NCI-H2196 (cell line): Measurements from ENCODE around the gene ATP6V1G2.
A peak's percentile ranks its signal among the peaks of the same experiment; 100 is the strongest.

Source experiments
- DNase-seq: peaks from one replicate; lab custom pipeline; 2025; ENCODE audit not compliant: unreplicated experiment; lab: John Stamatoyannopoulos, UW

Gene ATP6V1G2

DNA sequence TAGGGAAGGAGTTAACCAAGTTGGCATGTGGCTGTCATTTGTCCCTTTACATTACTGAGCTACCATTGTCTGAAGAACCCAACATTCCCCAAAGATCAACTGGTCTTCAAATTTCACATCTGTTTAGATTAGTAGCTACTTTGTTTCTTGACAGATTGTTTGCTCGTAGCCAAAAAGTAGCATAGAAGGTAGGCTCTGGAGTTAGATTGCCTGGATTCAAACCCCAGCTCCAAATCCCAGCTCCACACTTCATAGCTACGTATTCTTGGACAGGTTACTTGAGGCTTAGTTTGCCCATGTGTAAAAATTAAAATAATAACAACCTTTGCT, 2.1 kb upstream of the ATP6V1G2 start:
- DNase-seq: no peak

DNA sequence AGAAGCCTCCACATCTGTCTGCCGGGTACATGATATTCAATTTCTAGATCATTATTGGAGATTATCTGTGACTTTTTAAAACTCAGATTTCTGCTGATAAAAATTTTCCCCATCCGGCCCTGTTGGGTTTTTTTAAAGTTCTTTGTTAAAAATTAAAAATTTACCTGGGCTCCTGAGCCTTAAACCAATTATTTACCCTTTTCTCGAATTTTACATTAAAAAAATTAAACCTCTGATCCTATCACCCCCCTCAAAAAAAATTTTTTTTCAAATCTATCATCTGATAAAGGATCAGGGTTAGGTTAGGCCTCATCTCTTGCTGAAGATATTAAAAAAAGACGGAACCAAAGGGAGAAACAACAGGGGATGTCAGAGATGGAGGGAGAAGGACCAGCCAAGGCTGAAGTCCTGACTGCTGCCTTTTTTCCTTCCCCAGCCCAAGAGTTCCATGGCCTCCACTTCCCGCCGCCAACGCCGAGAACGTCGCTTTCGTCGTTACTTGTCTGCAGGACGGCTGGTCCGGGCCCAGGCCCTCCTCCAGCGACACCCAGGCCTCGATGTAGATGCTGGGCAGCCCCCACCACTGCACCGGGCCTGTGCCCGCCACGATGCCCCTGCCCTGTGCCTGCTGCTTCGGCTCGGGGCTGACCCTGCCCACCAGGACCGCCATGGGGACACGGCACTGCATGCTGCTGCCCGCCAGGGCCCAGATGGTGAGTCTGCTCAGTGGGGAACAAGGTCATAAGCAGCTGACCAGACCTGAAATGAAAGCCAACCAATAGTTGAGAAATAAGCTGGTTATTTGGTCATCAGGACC, 1.5 kb upstream of the ATP6V1G2 start:
- DNase-seq: no peak

DNA sequence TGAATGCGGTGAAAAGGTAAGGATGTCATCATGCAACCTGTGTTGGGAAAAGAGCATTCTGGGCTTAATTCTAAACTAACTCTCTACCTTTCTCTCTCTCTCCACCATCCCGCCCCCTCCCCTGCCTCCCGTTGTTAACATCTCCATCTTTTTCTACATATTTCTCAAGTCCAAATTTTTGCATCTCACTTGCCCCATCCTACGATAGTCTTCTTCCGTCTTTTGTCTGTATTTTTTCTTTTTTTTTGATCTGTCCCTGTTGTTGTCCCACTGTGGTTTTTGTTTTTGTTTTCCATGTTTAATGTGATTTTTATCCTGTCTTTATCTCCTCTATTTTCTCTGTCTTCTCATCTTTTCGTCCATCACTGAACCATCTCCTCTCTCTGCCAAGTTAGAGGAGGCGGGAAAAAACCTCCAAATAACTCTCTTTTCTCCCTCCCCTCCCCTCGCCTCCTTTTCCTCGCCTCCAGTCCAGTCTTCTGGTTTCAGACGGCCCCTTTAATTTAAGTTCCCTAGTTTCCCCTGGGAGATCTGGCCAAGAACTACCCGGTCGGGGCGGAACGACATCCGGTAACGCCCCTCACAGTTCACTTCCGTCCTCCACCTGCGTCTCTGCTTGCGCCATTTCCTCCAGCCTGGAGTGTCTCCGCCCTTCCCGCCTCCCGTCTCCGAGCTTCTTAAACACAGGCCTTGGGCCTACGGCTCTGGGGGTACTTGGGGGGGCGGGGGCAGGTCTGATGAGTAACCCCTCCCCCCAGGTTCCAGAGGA, 734 bp upstream of the ATP6V1G2 start, which contains the start of gene NFKBIL1:
NFKBIL1 (plus strand) TSS at position 651 of the 769 bp plus-strand sequence; CDS start at position 738, 87 bp downstream.
- peak; percentile 94 for DNase-seq

GRCh38 chr6:31545291-31545690, 1.1 kb downstream of the ATP6V1G2 start:
- DNase-seq: no peak

DNA sequence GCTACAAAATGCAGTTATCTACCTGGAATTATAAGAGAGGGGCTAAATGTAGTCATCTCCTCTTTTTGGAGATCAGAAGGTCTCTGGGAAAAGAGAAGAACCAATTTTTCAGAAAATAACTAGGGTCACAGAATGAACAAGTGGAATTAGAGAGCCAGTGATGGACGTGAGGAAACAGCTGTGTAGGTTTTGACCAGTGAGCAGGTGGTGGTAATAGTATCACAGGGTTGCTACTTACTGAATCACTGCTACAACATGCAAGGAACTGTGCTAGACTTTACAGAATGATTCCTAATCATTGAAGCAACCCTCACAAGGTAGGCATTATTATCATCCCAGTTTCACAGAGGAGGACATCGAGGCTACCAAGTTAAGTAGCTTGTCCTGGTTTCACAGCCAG, 1.7 kb downstream of the ATP6V1G2 start:
- DNase-seq: no peak

GRCh38 chr6:31543639-31544038, 2.8 kb downstream of the ATP6V1G2 start:
- DNase-seq: no peak

GRCh38 chr6:31541658-31542521, 4.5 kb downstream of the ATP6V1G2 start, which contains the start of gene DDX39B:
Gene DDX39B, minus strand, starts transcription at chr6:31542003. Its CDS starts 1,471 bp downstream, at chr6:31540532.
- peak; percentile 96 for DNase-seq

DNA sequence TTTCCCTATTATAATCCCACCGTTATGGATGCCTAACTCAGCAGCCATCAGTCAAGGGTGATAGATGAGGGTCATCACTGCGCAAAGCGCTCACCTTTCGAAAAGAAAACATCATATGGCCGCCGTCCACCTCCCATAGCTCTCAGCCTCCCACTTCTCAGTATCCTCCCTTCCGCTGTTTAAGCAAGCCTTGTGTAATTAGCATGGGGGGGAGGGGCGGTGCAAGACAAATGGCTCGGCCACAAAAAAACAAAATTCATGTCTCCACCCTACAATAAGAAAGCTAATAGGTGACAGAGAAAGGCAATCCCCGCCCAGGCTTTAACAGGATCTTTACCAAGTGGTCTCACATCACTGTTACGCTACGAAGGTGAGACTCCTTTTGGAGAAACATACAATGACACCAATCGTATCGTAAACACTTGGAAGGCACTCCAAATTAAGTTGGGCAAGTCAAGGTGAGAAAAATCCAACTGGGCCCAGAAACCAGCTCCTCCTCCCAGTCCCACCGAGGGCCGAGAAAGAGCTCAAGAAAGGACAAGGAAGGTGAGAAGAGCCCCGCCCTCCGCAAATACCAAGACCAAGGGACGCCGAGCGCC, 5.2 kb downstream of the ATP6V1G2 start:
- DNase-seq: peak; percentile 43

- no peak for DNase-seq
Observed at GRCh38 chr6:31540640-31541039, 5.8 kb downstream of the ATP6V1G2 start.

DNA sequence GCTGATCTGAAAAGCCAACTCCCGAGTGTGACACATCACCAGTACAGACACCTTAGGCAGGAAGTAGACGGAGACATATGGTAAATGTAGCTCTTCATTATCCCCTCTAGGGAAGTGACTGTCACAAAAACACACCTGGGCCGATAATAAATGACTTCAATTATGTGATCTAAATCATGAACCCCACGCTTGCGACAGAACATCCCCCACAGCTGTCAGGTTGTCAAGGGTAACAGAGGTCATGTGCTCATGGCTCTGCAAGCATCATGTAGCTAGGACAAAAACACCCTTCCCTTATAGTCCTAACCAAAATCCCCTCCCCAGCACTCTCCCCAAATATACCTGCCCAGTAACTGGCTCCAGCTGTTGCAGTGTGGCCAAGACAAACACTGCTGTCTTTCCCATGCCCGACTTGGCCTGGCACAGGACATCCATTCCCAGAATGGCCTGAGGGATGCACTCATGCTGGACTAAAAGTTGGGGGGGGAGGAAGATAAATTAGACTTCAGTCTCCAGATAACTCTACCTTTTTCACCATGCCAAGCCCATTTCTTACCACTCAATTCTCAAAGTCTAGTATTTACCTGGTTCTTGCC, 7.5 kb downstream of the ATP6V1G2 start:
- DNase-seq: no peak

- no peak for DNase-seq
Observed at GRCh38 chr6:31535538-31536324, 10.7 kb downstream of the ATP6V1G2 start.

DNA sequence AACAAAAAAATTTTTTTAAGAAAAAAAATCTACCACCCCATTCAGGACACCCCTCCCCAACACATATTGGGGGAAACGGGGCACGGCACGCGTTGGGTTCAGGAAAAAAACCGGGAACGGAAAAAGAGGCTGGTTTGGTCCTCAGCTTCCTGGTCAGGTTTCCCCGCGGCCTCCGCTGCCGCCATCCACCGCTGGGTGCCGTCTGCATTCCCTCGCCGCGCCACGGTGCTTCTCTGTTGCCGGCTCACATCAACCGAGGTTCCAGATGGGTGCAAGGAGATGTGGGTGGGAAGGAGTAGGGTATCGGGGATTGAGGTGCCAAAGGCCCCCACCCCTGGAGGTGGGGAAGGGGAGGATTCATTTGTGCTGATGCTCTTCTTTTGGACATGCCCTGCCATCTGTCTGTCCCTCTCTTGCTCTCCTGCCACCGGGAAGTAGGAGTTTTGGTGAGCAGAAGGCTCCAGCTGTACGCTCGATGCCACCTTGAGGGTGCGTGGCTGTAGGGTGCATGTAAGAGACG, 11.8 kb downstream of the ATP6V1G2 start:
- DNase-seq: no peak

- no peak for DNase-seq
Observed at GRCh38 chr6:31534011-31534410, 12.4 kb downstream of the ATP6V1G2 start.

GRCh38 chr6:31533455-31533841, 13.0 kb downstream of the ATP6V1G2 start:
- DNase-seq: no peak

GRCh38 chr6:31532644-31533454, 13.6 kb downstream of the ATP6V1G2 start:
- no peak for DNase-seq

- no peak for DNase-seq
Observed at GRCh38 chr6:31531771-31532643, 14.4 kb downstream of the ATP6V1G2 start.

DNA sequence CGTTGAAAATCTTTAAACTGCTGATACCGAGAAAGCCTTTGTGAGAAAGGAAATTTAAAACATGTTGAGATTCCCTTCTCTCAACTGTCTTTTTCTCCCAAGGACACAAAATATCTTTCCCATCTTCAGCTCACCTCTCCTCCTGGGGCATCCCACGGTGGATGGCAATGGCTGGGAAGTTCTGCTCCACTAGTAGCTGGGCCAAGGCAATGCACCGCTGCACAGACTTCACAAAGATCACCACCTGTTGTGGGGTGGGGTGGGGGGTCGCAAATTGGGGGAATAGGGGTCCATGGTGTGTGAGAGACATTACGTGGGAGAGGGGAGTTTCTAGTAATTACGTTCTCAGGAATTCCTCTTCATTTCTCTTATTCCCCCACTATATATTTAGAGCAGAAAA, 15.2 kb downstream of the ATP6V1G2 start:
- DNase-seq: no peak

DNA sequence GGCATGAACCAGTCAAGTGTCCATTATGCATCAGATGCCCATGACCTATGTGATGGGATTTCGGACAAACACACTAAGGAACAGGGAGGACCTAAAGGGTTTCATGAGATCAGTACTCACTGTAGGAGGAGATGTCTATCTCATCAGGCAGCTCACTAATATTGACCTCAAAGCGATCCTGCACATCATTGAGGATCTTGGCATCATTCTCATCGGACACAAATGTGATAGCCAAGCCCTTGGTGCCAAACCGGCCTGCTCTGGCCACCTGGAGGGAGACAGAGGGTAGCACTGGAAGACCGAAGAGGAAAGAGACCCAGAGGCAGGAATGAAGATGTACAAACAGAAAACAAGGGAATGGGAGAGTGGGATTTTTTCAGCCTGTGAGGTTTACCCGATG, 15.7 kb downstream of the ATP6V1G2 start:
- no peak for DNase-seq
